ENCODE data around the gene GREB1L. TPM values are rescaled to one million over a fixed set of nuclear protein-coding genes. Genes with fewer than 3 reads are reported as not detected.

Gene GREB1L
- total and polyA plus RNA-seq, 2 of the 13 experiments (the other 11 are each of a cell fraction or from before 2014, with no cell fraction given) = 0.17 to 0.66 TPM

DNA sequence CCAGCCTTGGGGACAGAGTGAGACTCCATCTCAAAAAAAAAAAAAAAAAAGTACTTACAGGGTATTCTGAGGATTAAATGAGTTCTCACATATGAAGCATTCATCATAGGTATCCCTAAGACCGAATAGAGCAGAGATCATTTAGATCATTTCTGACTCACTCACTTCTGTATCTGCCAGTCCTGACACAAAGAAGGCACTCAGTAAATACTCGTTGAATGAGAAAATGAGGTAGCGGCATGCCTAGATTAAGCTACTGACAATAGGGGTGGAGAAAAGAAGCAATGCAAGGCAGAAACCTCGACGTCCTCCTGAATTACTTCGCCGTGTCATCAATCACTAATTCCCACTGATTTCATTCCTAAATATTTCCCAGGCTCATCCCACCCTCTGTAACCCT is 103.8 kb downstream of the GREB1L start:
- Histone ChIP-seq H3K27me3 (ENCODE audit: control insufficient read depth in 1 of 2, insufficient read depth in 2 of 2, low read length in 2 of 2) (no peaks in the 10 kb centered on the region; a peak in 2 of 5 replicates), H3K9me3 (ENCODE audit: low read length) (no peaks in the 10 kb centered on the region), H3K4me2 (ENCODE audit: low read depth, low read length) (no peak overlapping the region), H3K36me3 (replicated peaks in 1 of 2; ENCODE audit: control insufficient read depth in 1 of 2, insufficient read depth in 2 of 2, low read length in 2 of 2) (no peaks in the 10 kb centered on the region), H3K4me3 (replicated peaks in 1 of 3; ENCODE audit: insufficient read depth in 1 of 3, low read depth in 2 of 3, low read length in 3 of 3) (no peak overlapping the region), H3K4me1 (ENCODE audit: insufficient read depth, low read length) (no peaks in the 10 kb centered on the region), H3K9ac (ENCODE audit: insufficient read depth, low read depth, low read length) (no peak overlapping the region), H4K20me1 (ENCODE audit: insufficient read depth, low read length) (no peaks in the 10 kb centered on the region), H3K27ac (ENCODE audit: extremely low read length, insufficient read depth, low read length) (no peak overlapping the region), H3K79me2 (ENCODE audit: insufficient read depth, low read length) (no peaks in the 10 kb centered on the region), H2AFZ (ENCODE audit: low read length) (no peak overlapping the region)
- WGBS (ENCODE audit: low lambda C conversion rate) = 38% methylated on average over 7 of the region's 7 CpGs
- ChIA-PET POLR2A (no interaction called here), CTCF (ENCODE audit: low intra/inter-chr PET ratio, low total read pairs) (no interaction called here)
- in situ Hi-C loops (cut with HindIII; ENCODE audit: extremely low pct_ligation_motif_present, low pct_unique_long_range_greater_than_20kb) (no loop called here), intact Hi-C loops (cut with micrococcal nuclease; ENCODE audit: unreplicated experiment) (no loop called here)
- no peak for ATAC-seq
- no peak for FAIRE-seq
- BruUV-seq (replicated peaks) = no TSS peak
- DNase-seq (ENCODE audit: low spot score) = no peak
- TF ChIP-seq ZMAT3 (CRISPR knock-in tag; conservative IDR thresholded peaks at IDR 0.05) (no peak), KAT7 (CRISPR knock-in tag; IDR thresholded peaks at IDR 0.05; ENCODE audit: borderline replicate concordance) (no peak), ZNF558 (CRISPR knock-in tag; IDR thresholded peaks at IDR 0.05; ENCODE audit: borderline replicate concordance) (no peak), ZNF121 (CRISPR knock-in tag; IDR thresholded peaks at IDR 0.05) (no peak), ZSCAN12 (CRISPR knock-in tag; IDR thresholded peaks at IDR 0.05) (no peak), ZNF782 (CRISPR knock-in tag; IDR thresholded peaks at IDR 0.05; ENCODE audit: borderline replicate concordance) (no peak), SOX6 (IDR thresholded peaks at IDR 0.05) (no peak), SOX6 (CRISPR knock-in tag; IDR thresholded peaks at IDR 0.05) (no peak), ZMYM4 (CRISPR knock-in tag; IDR thresholded peaks at IDR 0.05) (no peak), ZSCAN25 (CRISPR knock-in tag; IDR thresholded peaks at IDR 0.05) (no peak), ZNF777 (CRISPR knock-in tag; IDR thresholded peaks at IDR 0.05) (no peak), AKAP8 (CRISPR knock-in tag; IDR thresholded peaks at IDR 0.05) (no peak)
- TF ChIP-seq, protein P1, sequence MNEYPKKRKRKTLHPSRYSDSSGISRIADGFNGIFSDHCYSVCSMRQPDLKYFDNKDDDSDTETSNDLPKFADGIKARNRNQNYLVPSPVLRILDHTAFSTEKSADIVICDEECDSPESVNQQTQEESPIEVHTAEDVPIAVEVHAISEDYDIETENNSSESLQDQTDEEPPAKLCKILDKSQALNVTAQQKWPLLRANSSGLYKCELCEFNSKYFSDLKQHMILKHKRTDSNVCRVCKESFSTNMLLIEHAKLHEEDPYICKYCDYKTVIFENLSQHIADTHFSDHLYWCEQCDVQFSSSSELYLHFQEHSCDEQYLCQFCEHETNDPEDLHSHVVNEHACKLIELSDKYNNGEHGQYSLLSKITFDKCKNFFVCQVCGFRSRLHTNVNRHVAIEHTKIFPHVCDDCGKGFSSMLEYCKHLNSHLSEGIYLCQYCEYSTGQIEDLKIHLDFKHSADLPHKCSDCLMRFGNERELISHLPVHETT (CRISPR knock-in tag; conservative IDR thresholded peaks at IDR 0.05) = no peak
- TF ChIP-seq, protein P2, sequence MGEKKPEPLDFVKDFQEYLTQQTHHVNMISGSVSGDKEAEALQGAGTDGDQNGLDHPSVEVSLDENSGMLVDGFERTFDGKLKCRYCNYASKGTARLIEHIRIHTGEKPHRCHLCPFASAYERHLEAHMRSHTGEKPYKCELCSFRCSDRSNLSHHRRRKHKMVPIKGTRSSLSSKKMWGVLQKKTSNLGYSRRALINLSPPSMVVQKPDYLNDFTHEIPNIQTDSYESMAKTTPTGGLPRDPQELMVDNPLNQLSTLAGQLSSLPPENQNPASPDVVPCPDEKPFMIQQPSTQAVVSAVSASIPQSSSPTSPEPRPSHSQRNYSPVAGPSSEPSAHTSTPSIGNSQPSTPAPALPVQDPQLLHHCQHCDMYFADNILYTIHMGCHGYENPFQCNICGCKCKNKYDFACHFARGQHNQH (CRISPR knock-in tag; IDR thresholded peaks at IDR 0.05) = no peak
- TF ChIP-seq, protein P3, sequence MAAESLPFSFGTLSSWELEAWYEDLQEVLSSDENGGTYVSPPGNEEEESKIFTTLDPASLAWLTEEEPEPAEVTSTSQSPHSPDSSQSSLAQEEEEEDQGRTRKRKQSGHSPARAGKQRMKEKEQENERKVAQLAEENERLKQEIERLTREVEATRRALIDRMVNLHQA (CRISPR knock-in tag; IDR thresholded peaks at IDR 0.05) = no peak
- TF ChIP-seq, protein P4, sequence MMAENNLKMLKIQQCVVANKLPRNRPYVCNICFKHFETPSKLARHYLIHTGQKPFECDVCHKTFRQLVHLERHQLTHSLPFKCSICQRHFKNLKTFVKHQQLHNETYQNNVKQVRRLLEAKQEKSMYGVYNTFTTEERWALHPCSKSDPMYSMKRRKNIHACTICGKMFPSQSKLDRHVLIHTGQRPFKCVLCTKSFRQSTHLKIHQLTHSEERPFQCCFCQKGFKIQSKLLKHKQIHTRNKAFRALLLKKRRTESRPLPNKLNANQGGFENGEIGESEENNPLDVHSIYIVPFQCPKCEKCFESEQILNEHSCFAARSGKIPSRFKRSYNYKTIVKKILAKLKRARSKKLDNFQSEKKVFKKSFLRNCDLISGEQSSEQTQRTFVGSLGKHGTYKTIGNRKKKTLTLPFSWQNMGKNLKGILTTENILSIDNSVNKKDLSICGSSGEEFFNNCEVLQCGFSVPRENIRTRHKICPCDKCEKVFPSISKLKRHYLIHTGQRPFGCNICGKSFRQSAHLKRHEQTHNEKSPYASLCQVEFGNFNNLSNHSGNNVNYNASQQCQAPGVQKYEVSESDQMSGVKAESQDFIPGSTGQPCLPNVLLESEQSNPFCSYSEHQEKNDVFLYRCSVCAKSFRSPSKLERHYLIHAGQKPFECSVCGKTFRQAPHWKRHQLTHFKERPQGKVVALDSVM (CRISPR knock-in tag; IDR thresholded peaks at IDR 0.05) = no peak
- TF ChIP-seq, protein P5, sequence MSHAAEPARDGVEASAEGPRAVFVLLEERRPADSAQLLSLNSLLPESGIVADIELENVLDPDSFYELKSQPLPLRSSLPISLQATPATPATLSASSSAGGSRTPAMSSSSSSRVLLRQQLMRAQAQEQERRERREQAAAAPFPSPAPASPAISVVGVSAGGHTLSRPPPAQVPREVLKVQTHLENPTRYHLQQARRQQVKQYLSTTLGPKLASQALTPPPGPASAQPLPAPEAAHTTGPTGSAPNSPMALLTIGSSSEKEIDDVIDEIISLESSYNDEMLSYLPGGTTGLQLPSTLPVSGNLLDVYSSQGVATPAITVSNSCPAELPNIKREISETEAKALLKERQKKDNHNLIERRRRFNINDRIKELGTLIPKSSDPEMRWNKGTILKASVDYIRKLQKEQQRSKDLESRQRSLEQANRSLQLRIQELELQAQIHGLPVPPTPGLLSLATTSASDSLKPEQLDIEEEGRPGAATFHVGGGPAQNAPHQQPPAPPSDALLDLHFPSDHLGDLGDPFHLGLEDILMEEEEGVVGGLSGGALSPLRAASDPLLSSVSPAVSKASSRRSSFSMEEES (CRISPR knock-in tag; IDR thresholded peaks at IDR 0.05) = no peak

Measured in HepG2 (cell line).